Immature natural killer cell (primary cell): ENCODE measurements around the gene ACTN4. TPM values are rescaled to one million over a fixed set of nuclear protein-coding genes. Genes with fewer than 3 reads are reported as not detected.

Experiments used
- DNase-seq, 3 donors: peaks; one replicate each; pipeline ENCODE4 v3.0.0; 2022; ENCODE audit warnings: mixed read lengths in 1 of 3
- H3K27ac Mint-ChIP-seq, 6 donors: one replicate each; pipeline ENCODE4 v1.8.0; 2020; ENCODE audit warnings: mixed read lengths in 6 of 6, mild to moderate bottlenecking in 5 of 6, inconsistent platforms in 4 of 6, moderate library complexity in 3 of 6
- H3K27me3 Mint-ChIP-seq, 3 donors: one replicate each; pipeline ENCODE4 v1.8.0; 2020 to 2021; ENCODE audit warnings: low read depth in 3 of 3, mild to moderate bottlenecking in 3 of 3, mixed read lengths in 3 of 3, moderate library complexity in 3 of 3, inconsistent platforms in 1 of 3
- H3K36me3 Mint-ChIP-seq, 3 donors: one replicate each; pipeline ENCODE4 v1.8.0; 2020; ENCODE audit warnings: mixed read lengths in 3 of 3, inconsistent platforms in 2 of 3, mild to moderate bottlenecking in 2 of 3
- H3K4me1 Mint-ChIP-seq, 2 donors: one replicate each; pipeline ENCODE4 v1.8.0; 2020; ENCODE audit warnings: inconsistent platforms in 2 of 2, mild to moderate bottlenecking in 2 of 2, mixed read lengths in 2 of 2, moderate library complexity in 1 of 2
- H3K4me3 Mint-ChIP-seq, 5 donors: one replicate each; pipeline ENCODE4 v1.8.0; 2020; ENCODE audit warnings: mild to moderate bottlenecking in 5 of 5, mixed read lengths in 5 of 5, inconsistent platforms in 3 of 5, moderate library complexity in 3 of 5
- H3K9me3 Mint-ChIP-seq, 6 donors: one replicate each; pipeline ENCODE4 v1.8.0; 2020; ENCODE audit warnings: mild to moderate bottlenecking in 6 of 6, mixed read lengths in 6 of 6, inconsistent platforms in 4 of 6, moderate library complexity in 3 of 6
- polyA plus RNA-seq, 3 donors: library from polyadenylated mRNA; unstranded; fragments of 300-500 nt; fragmentation: Illumina TruSeq; gene quantifications; one replicate each; pipeline ENCODE4 v1.2.3, GENCODE V29; 2021

Gene ACTN4
- polyA plus RNA-seq, 3 donors from 2014 or later, result 8.5 to 68.3 (median 17.4) TPM

GRCh38 chr19:38709671-38710415 lies 62.4 kb downstream of the ACTN4 start:
- Mint-ChIP-seq H3K27me3 (peaks cover 0 to 3% (median 2%) of the 10 kb centered on the region in 3 donors), H3K4me1 (peaks cover 11 to 12% of the 10 kb centered on the region in 2 donors), H3K9me3 (no peaks in the 10 kb centered on the region), H3K36me3 (peaks cover 6 to 32% (median 12%) of the 10 kb centered on the region in 3 donors), H3K27ac (peak overlapping the region in 3 of 6 donors; percentile 40 to 43 (median 42)), H3K4me3 (no peak overlapping the region)
- DNase-seq, result no peak

- H3K27ac Mint-ChIP-seq, result peak overlapping the region in 3 of 6 donors; percentile 42 to 59 (median 49)
- H3K4me1 Mint-ChIP-seq, result peaks cover 9 to 11% of the 10 kb centered on the region in 2 donors
- H3K4me3 Mint-ChIP-seq, result no peak overlapping the region
- no peaks in the 10 kb centered on the region for H3K9me3 Mint-ChIP-seq
- no peak for DNase-seq
- H3K27me3 Mint-ChIP-seq, result peaks cover 0 to 3% (median 2%) of the 10 kb centered on the region in 3 donors
- H3K36me3 Mint-ChIP-seq, result peaks cover 6 to 32% (median 12%) of the 10 kb centered on the region in 3 donors
Measured at GRCh38 chr19:38710416-38710702, 62.9 kb downstream of the ACTN4 start.

DNA sequence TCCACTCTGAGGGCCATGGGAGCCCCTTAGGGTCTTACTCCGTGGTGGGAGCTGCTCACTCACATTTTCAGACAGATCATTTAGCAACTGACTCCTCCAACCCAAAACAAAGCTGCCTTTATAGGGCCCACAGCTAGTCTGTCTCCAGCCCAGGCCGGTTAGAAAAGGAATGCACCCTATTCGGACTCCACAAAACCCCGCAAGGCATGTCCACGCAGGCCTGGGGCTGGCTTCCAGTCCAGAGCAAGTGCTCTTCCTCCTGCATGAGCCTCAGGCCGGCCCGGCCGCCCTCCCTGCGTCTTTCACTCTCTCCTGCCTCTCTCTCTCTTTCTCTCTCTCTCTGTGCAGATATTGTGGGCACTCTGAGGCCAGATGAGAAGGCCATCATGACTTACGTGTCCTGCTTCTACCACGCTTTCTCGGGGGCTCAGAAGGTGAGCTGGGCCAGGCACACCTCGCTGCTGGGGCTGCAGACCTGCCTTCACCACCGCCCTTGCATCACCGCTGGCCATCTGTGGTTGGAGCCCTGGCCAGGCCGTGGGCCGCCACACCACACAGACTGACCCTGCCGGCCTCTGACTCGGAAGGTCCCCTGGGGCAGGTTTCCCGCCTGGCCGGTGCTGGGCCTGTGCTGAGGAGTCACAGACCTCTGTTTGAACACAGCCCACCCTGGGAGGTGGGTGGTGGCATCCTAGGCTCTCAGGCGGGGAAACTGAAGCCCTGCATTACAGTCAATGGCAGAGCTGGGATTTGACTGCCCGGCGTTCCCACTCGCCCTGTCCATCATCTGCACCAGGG lies 63.7 kb downstream of the ACTN4 start:
- no peaks in the 10 kb centered on the region for H3K9me3 Mint-ChIP-seq
- H3K27ac Mint-ChIP-seq, result peak overlapping the region in 3 of 6 donors; percentile 42 to 89 (median 59)

GRCh38 chr19:38711726-38712153 lies 64.3 kb downstream of the ACTN4 start:
- Mint-ChIP-seq H3K27ac (peak overlapping the region in 1 of 6 donors; percentile 17), H3K4me1 (peaks cover 5 to 11% of the 10 kb centered on the region in 2 donors)

More for the DNA sequence above, 63.7 kb downstream of the ACTN4 start:
- H3K4me1 Mint-ChIP-seq, result peaks cover 7 to 11% of the 10 kb centered on the region in 2 donors
- DNase-seq, result no peak
- H3K27me3 Mint-ChIP-seq, result peaks cover 0 to 3% (median 2%) of the 10 kb centered on the region in 3 donors
- H3K36me3 Mint-ChIP-seq, result peaks cover 6 to 32% (median 12%) of the 10 kb centered on the region in 3 donors
- H3K4me3 Mint-ChIP-seq, result no peak overlapping the region

DNA sequence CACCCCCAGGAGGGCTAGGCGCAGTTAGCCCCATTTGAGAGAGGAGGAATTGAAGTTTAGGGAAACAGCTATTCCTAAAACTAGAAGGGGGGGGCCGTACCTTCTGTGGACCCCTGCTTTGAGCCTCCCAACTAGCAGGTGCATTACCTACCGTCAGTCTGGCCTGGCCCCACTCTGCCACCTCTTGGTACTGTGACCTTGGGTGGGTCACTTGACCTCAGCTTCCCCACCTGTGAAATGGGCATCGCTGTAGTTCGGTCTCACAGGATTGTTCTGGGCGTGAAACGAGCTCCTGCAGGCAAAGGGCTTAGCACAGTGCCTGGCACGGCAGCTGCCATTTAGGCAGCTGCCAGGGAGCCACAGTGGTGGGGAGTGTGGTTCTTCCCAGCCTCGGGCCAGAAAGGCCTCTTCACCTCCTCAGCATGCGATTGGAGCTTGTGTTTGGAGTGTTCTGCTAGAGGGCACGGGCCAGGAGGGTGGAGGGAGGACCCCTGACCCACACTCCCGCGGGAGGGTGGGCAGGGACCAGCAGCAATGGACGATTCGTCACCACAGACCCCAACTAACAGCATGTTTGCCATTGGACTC lies 64.8 kb downstream of the ACTN4 start:
- Mint-ChIP-seq H3K27me3 (peaks cover 0 to 3% (median 2%) of the 10 kb centered on the region in 3 donors), H3K27ac (peak overlapping the region in 1 of 6 donors; percentile 17), H3K36me3 (peaks cover 6 to 30% (median 12%) of the 10 kb centered on the region in 3 donors)

More at GRCh38 chr19:38711726-38712153, 64.3 kb downstream of the ACTN4 start:
- peaks cover 0 to 3% (median 2%) of the 10 kb centered on the region in 3 donors for H3K27me3 Mint-ChIP-seq
- DNase-seq, result no peak
- H3K36me3 Mint-ChIP-seq, result peaks cover 6 to 35% (median 12%) of the 10 kb centered on the region in 3 donors
- H3K9me3 Mint-ChIP-seq, result no peaks in the 10 kb centered on the region
- no peak overlapping the region for H3K4me3 Mint-ChIP-seq

DNA sequence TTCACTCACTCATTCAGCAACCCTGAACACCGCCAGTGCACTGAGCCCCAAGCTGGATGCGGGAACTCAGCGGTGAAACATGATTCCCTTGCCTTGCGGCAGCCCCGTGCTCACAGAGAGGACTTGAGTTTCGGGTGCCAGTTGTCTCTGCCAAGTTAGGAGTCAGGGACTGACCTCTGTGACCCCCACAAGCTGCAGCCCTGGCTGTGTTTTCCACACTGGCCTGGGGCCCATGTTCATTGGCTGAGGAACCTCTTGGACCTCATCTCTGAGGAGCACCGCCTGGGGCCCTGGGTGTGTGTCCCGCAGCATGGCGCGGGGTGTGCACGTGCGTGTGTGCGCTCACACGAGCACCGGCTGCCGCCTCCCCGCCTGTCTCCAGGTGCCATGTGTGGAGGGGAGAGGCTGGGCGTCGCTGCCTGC lies 65.8 kb downstream of the ACTN4 start:
- Mint-ChIP-seq H3K4me3 (no peak overlapping the region), H3K4me1 (peaks cover 2 to 5% of the 10 kb centered on the region in 2 donors), H3K9me3 (no peaks in the 10 kb centered on the region), H3K36me3 (peaks cover 6 to 26% (median 9%) of the 10 kb centered on the region in 3 donors), H3K27me3 (peaks cover 0 to 3% (median 2%) of the 10 kb centered on the region in 3 donors), H3K27ac (peak overlapping the region in 2 of 6 donors; percentile 11 to 44)
- DNase-seq, result no peak

More for the DNA sequence above, 64.8 kb downstream of the ACTN4 start:
- no peak for DNase-seq
- peaks cover 2 to 7% of the 10 kb centered on the region in 2 donors for H3K4me1 Mint-ChIP-seq
- H3K4me3 Mint-ChIP-seq, result no peak overlapping the region
- H3K9me3 Mint-ChIP-seq, result no peaks in the 10 kb centered on the region

GRCh38 chr19:38713865-38714264 lies 66.4 kb downstream of the ACTN4 start:
- no peak overlapping the region for H3K4me3 Mint-ChIP-seq
- DNase-seq, result no peak
- H3K4me1 Mint-ChIP-seq, result peaks cover 2 to 5% of the 10 kb centered on the region in 2 donors
- peak overlapping the region in 4 of 6 donors; percentile 40 to 71 (median 46) for H3K27ac Mint-ChIP-seq
- no peaks in the 10 kb centered on the region for H3K9me3 Mint-ChIP-seq
- peaks cover 0 to 3% (median 2%) of the 10 kb centered on the region in 3 donors for H3K27me3 Mint-ChIP-seq
- peaks cover 6 to 23% (median 8%) of the 10 kb centered on the region in 3 donors for H3K36me3 Mint-ChIP-seq

DNA sequence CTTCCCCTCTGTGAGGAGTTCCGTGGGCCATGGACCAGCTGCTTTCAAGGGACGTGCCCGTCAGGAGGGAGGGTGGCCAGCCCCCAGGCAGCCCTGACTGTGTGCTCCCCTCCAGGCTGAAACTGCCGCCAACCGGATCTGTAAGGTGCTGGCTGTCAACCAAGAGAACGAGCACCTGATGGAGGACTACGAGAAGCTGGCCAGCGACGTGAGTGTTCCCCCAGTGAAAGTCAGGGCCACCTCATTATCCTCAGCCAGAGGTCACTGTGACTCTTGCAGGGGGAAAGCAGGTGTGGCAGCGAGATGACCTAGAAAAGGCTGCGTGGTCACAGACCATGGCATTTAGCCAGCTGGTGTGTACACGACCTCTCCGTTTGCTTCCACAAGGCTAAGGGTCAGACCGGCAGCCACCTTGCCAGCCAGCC lies 66.9 kb downstream of the ACTN4 start:
- Mint-ChIP-seq H3K36me3 (peaks cover 6 to 20% (median 8%) of the 10 kb centered on the region in 3 donors), H3K9me3 (no peaks in the 10 kb centered on the region), H3K4me3 (no peak overlapping the region), H3K27ac (peak overlapping the region in 2 of 6 donors; percentile 23 to 72), H3K4me1 (peaks cover 2 to 5% of the 10 kb centered on the region in 2 donors), H3K27me3 (peaks cover 0 to 4% (median 3%) of the 10 kb centered on the region in 3 donors)
- DNase-seq, result no peak

DNA sequence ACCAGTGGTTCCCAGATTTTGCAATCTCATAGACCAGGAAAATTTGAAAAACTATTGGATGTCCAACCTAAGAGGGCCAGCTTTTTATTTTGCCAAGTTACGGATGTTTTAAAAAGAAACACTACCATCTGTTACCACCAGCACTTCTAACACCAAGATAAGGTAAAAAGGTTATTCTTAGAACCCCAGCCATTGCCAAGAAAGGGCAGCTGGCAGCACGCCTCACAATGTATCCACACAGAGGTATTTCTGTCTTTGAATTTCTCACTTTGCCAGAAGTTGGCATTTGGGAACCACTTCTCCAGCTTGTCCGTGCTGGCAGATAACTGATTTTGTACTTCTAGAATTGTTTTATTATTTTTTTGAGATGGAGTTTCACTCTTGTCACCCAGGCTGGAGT lies 68.1 kb downstream of the ACTN4 start:
- peaks cover 0 to 4% (median 3%) of the 10 kb centered on the region in 3 donors for H3K27me3 Mint-ChIP-seq
- H3K27ac Mint-ChIP-seq, result peak overlapping the region in 1 of 6 donors; percentile 29
- H3K4me1 Mint-ChIP-seq, result peaks cover 2 to 5% of the 10 kb centered on the region in 2 donors
- no peak overlapping the region for H3K4me3 Mint-ChIP-seq
- no peak for DNase-seq
- H3K36me3 Mint-ChIP-seq, result peaks cover 2 to 15% (median 4%) of the 10 kb centered on the region in 3 donors
- H3K9me3 Mint-ChIP-seq, result no peaks in the 10 kb centered on the region

DNA sequence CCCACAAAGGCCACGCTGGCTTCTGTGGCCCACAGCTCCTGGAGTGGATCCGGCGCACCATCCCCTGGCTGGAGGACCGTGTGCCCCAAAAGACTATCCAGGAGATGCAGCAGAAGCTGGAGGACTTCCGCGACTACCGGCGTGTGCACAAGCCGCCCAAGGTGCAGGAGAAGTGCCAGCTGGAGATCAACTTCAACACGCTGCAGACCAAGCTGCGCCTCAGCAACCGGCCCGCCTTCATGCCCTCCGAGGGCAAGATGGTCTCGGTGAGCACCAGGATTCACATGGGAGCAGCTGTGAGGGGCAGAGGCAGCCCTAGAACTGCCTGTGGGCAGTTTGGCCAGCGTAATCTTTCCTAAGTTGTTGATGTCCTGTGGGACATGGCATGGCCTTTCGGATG lies 69.6 kb downstream of the ACTN4 start:
- peaks cover 0 to 12% (median 3%) of the 10 kb centered on the region in 3 donors for H3K36me3 Mint-ChIP-seq
- H3K27me3 Mint-ChIP-seq, result peaks cover 0 to 3% (median 2%) of the 10 kb centered on the region in 3 donors
- H3K9me3 Mint-ChIP-seq, result no peaks in the 10 kb centered on the region
- H3K4me1 Mint-ChIP-seq, result peaks cover 2 to 5% of the 10 kb centered on the region in 2 donors
- no peak overlapping the region for H3K4me3 Mint-ChIP-seq
- H3K27ac Mint-ChIP-seq, result peak overlapping the region in 1 of 6 donors; percentile 34
- no peak for DNase-seq

DNA sequence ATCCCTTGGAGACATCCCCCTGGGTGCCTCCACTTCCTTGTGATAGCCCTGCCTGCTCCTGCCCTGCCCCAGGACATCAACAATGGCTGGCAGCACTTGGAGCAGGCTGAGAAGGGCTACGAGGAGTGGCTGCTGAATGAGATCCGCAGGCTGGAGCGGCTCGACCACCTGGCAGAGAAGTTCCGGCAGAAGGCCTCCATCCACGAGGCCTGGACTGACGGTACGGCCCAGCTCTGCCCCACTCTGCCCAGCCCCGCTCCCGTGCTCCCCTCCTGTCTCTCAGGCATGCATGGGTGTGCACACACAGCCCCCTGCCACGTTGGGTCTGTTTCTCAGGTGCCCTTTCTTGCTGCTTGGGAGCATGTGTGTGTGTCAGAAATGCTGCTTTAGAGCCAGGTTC lies 70.4 kb downstream of the ACTN4 start:
- no peaks in the 10 kb centered on the region for H3K9me3 Mint-ChIP-seq
- H3K4me1 Mint-ChIP-seq, result peaks cover 2 to 5% of the 10 kb centered on the region in 2 donors
- H3K4me3 Mint-ChIP-seq, result no peak overlapping the region
- no peak for DNase-seq
- peaks cover 0 to 12% (median 3%) of the 10 kb centered on the region in 3 donors for H3K36me3 Mint-ChIP-seq
- peaks cover 0 to 3% (median 2%) of the 10 kb centered on the region in 3 donors for H3K27me3 Mint-ChIP-seq
- no peak overlapping the region for H3K27ac Mint-ChIP-seq

DNA sequence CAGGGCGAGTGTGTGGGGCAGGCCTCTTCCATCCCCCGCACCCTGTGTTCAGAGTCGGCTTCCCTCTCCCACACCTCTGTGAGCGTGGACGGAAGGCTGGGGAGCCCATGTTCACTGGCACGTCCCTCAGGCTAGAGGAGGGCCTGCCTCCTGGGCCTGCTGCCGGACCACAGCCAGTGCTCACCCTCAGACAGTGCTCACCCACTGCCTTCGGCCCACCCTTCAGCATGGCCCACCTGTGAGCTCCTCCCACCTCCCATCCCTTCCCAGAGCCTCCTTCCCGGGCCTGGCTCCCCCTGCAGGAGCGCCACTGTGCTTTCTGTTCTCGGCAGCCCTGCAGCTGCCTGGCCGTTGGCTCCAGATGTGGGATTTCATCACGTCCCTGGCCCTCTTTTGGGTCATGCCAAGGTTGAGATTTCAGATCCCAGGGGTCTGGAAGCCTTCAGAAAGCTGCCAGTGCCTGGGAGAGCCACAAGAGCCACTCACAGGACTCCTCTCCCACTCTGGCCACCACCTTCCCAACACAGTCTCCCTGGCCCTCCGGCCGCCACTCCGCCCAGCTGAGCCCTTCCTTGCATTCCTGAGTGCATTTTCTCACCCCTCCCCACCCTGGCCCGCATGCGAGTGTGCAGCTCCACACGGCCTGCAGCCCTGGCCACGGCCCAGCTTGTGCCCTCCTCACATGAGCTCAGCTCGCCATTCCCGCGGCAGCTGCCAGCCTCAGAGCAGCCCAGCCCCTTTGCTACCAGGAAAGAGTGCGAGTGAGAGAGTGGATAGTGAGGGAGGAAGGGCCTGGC lies 71.5 kb downstream of the ACTN4 start:
- no peaks in the 10 kb centered on the region for H3K9me3 Mint-ChIP-seq
- no peak overlapping the region for H3K4me3 Mint-ChIP-seq
- H3K4me1 Mint-ChIP-seq, result peaks cover 0 to 3% of the 10 kb centered on the region in 2 donors
- peaks cover 0 to 6% (median 0%) of the 10 kb centered on the region in 3 donors for H3K36me3 Mint-ChIP-seq
- no peak for DNase-seq
- peaks cover 0 to 6% (median 0%) of the 10 kb centered on the region in 3 donors for H3K27me3 Mint-ChIP-seq
- H3K27ac Mint-ChIP-seq, result peak overlapping the region in 1 of 6 donors; percentile 58
